HepG2 (cell line): ENCODE measurements around the gene RDH13. TPM values are rescaled to one million over a fixed set of nuclear protein-coding genes. Genes with fewer than 3 reads are reported as not detected.

ENCODE experiments used
- FLYWCH1 ChIP-seq: sonication (generic); formaldehyde crosslinking; IDR thresholded peaks from 2 replicates; pipeline ENCODE4 v1.8.1; 2023; ENCODE audit warnings: mild to moderate bottlenecking, missing genetic modification reagents
- FOXK1 ChIP-seq: sonication (generic); formaldehyde crosslinking; IDR thresholded peaks from 2 replicates; pipeline ENCODE4 v1.4.0; 2020; ENCODE audit warnings: low read depth, missing genetic modification reagents, borderline replicate concordance
- HMG20A ChIP-seq: IDR thresholded peaks from 2 replicates; pipeline ENCODE4 v1.6.1; 2016; ENCODE audit warnings: borderline replicate concordance
- HOXA3 ChIP-seq: sonication (generic); formaldehyde crosslinking; IDR thresholded peaks from 2 replicates; pipeline ENCODE4 v1.5.0; 2020; ENCODE audit warnings: missing genetic modification reagents
- JDP2 ChIP-seq: sonication (generic); formaldehyde crosslinking; IDR thresholded peaks from 2 replicates; pipeline ENCODE4 v1.8.1; 2022; ENCODE audit warnings: missing genetic modification reagents, borderline replicate concordance
- MIXL1 ChIP-seq: IDR thresholded peaks from 2 replicates; pipeline ENCODE4 v1.6.1; 2016
- RARA ChIP-seq: IDR thresholded peaks from 2 replicates; pipeline ENCODE4 v1.6.1; 2016; ENCODE audit warnings: missing genetic modification reagents, missing compliant biosample characterization
- REL ChIP-seq: sonication (generic); formaldehyde crosslinking; conservative IDR thresholded peaks from 2 replicates; pipeline ENCODE4 v1.8.0; 2022; ENCODE audit warnings: mild to moderate bottlenecking, missing genetic modification reagents, moderate library complexity
- ZFP36L2 ChIP-seq: sonication (generic); formaldehyde crosslinking; IDR thresholded peaks from 2 replicates; pipeline ENCODE4 v1.4.0; 2020; ENCODE audit warnings: missing genetic modification reagents
- polyA plus RNA-seq, 8 experiments: library from polyadenylated mRNA; depleted of rRNA in 3 of 8; stranded (reverse) in 7 of 8; unstranded in 1 of 8; fragments of >200 nt; fragmentation: Illumina TruSeq in 4 of 8; extraction: Trizol in 4 of 8; gene quantifications; 2 replicates each; pipeline versions ENCODE4 v1.2.1 to v1.2.3, GENCODE V29; 2011 to 2016; ENCODE audit warnings: low read depth in 4 of 8, missing spikeins in 1 of 8, mixed read lengths in 1 of 8; ENCODE audit not compliant: insufficient read depth in 1 of 8
- total RNA-seq, 5 experiments: library from RNA; depleted of rRNA; stranded (reverse); fragments of >200 nt; fragmentation: Illumina TruSeq; extraction: Trizol; gene quantifications; 2 replicates each; pipeline ENCODE4 v1.2.3, GENCODE V29; 2016; ENCODE audit warnings: low read depth in 1 of 5
- TF ChIP-seq, protein P1 (sequence below): sonication (generic); formaldehyde crosslinking; IDR thresholded peaks from 2 replicates; pipeline ENCODE4 v1.4.0; 2020; ENCODE audit warnings: missing genetic modification reagents
- TF ChIP-seq, protein P2 (sequence below): IDR thresholded peaks from 2 replicates; pipeline ENCODE4 v1.6.1; 2016
- TF ChIP-seq, protein P3 (sequence below): sonication (generic); formaldehyde crosslinking; IDR thresholded peaks from 2 replicates; pipeline ENCODE4 v1.8.1; 2023; ENCODE audit warnings: mild to moderate bottlenecking, moderate library complexity, missing genetic modification reagents
- TF ChIP-seq, protein P4 (sequence below): sonication (generic); formaldehyde crosslinking; IDR thresholded peaks from 2 replicates; pipeline ENCODE4 v1.4.0; 2020; ENCODE audit warnings: mild to moderate bottlenecking, missing genetic modification reagents
- TF ChIP-seq, protein P5 (sequence below): sonication (generic); formaldehyde crosslinking; IDR thresholded peaks from 2 replicates; pipeline ENCODE4 v1.5.1; 2020; ENCODE audit warnings: mild to moderate bottlenecking, missing genetic modification reagents, borderline replicate concordance
- TF ChIP-seq, protein P6 (sequence below): sonication (generic); formaldehyde crosslinking; IDR thresholded peaks from 2 replicates; pipeline ENCODE4 v1.8.0; 2022; ENCODE audit warnings: missing genetic modification reagents, mild to moderate bottlenecking, borderline replicate concordance
- TF ChIP-seq, protein P7 (sequence below): sonication (generic); formaldehyde crosslinking; conservative IDR thresholded peaks from 2 replicates; pipeline ENCODE4 v1.8.0; 2022; ENCODE audit warnings: low read depth, missing genetic modification reagents
- TF ChIP-seq, protein P8 (sequence below): sonication (generic); formaldehyde crosslinking; IDR thresholded peaks from 2 replicates; pipeline ENCODE4 v1.5.0; 2020; ENCODE audit warnings: mild to moderate bottlenecking, missing genetic modification reagents

The RDH13 gene
- total and polyA plus RNA-seq, 2 of the 13 experiments (the other 11 are each of a cell fraction or from before 2014, with no cell fraction given): 13.4 to 21.5 TPM

DNA sequence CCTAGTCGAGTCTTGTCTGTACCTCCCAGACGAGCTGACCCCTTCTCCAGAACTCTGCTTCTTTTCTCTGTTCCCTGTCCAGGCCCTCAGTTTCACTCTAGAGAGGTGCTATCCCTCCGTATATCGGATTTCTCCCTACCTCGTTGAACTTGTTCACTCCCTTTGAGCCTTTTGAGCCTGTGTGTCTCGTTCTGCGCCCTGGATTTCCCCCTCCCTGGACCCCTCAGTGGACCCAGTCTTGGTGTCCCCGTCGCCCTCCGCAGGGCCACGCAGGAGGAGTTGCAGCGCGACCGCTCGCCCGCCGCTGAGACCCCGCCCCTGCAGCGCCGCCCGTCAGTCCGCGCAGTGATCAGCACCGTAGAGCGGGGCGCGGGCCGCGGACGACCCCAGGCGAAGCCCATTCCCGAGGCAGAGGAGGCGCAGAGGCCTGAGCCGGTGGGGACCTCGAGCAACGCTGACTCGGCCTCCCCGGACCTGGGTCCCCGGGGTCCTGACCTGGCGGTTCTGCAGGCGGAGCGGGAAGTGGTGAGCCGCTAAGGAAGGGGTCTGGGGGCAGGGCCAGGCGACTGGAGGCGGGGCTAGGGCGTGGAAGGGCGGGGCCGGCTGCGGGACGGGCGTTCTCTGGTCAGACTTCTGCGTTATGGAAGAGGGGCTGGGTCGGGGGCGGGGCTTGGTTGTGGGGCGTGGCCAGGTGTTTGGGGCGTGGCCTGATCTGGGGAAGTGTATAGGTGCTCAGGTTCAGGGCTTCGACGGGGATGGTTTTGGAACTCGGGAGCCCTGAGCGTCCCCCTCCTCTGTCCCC is 18.2 kb upstream of the RDH13 start (continued):
- TF ChIP-seq, protein P1, sequence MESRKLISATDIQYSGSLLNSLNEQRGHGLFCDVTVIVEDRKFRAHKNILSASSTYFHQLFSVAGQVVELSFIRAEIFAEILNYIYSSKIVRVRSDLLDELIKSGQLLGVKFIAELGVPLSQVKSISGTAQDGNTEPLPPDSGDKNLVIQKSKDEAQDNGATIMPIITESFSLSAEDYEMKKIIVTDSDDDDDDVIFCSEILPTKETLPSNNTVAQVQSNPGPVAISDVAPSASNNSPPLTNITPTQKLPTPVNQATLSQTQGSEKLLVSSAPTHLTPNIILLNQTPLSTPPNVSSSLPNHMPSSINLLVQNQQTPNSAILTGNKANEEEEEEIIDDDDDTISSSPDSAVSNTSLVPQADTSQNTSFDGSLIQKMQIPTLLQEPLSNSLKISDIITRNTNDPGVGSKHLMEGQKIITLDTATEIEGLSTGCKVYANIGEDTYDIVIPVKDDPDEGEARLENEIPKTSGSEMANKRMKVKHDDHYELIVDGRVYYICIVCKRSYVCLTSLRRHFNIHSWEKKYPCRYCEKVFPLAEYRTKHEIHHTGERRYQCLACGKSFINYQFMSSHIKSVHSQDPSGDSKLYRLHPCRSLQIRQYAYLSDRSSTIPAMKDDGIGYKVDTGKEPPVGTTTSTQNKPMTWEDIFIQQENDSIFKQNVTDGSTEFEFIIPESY: no peak
- TF ChIP-seq HMG20A (CRISPR knock-in tag) (no peak), RARA (CRISPR knock-in tag) (no peak), ZFP36L2 (CRISPR knock-in tag) (no peak), JDP2 (CRISPR knock-in tag) (no peak), REL (CRISPR knock-in tag) (no peak), FOXK1 (CRISPR knock-in tag) (no peak), MIXL1 (CRISPR knock-in tag) (no peak), FLYWCH1 (CRISPR knock-in tag) (no peak), HOXA3 (CRISPR knock-in tag) (no peak; the same call in 1 of the 2 replicates)
- TF ChIP-seq, protein P2, sequence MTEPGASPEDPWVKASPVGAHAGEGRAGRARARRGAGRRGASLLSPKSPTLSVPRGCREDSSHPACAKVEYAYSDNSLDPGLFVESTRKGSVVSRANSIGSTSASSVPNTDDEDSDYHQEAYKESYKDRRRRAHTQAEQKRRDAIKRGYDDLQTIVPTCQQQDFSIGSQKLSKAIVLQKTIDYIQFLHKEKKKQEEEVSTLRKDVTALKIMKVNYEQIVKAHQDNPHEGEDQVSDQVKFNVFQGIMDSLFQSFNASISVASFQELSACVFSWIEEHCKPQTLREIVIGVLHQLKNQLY (CRISPR knock-in tag): no peak
- TF ChIP-seq, protein P3, sequence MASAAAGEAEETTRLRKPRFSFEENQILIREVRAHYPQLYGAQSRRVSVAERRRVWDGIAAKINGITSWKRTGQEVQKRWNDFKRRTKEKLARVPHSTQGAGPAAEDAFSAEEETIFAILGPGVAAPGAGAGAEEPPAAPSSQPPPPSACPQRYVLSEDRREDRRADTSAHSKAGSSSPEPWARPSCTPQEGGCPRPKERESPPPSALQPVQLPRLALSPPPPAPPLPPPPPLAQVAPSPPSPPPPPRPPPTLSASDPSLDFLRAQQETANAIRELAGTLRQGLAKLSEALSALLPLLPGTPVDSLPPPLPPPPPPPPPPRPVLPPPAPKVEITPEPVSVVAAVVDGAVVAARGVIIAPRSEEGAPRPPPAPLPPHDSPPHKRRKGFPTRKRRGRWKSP (CRISPR knock-in tag): no peak
- TF ChIP-seq, protein P4, sequence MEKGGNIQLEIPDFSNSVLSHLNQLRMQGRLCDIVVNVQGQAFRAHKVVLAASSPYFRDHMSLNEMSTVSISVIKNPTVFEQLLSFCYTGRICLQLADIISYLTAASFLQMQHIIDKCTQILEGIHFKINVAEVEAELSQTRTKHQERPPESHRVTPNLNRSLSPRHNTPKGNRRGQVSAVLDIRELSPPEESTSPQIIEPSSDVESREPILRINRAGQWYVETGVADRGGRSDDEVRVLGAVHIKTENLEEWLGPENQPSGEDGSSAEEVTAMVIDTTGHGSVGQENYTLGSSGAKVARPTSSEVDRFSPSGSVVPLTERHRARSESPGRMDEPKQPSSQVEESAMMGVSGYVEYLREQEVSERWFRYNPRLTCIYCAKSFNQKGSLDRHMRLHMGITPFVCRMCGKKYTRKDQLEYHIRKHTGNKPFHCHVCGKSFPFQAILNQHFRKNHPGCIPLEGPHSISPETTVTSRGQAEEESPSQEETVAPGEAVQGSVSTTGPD: no peak
- TF ChIP-seq, protein P5, sequence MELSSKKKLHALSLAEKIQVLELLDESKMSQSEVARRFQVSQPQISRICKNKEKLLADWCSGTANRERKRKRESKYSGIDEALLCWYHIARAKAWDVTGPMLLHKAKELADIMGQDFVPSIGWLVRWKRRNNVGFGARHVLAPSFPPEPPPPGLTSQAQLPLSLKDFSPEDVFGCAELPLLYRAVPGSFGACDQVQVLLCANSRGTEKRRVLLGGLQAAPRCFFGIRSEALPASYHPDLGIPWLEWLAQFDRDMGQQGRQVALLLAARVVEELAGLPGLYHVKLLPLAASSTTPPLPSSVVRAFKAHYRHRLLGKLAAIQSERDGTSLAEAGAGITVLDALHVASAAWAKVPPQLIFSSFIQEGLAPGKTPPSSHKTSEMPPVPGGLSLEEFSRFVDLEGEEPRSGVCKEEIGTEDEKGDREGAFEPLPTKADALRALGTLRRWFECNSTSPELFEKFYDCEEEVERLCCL: no peak
- TF ChIP-seq, protein P6, sequence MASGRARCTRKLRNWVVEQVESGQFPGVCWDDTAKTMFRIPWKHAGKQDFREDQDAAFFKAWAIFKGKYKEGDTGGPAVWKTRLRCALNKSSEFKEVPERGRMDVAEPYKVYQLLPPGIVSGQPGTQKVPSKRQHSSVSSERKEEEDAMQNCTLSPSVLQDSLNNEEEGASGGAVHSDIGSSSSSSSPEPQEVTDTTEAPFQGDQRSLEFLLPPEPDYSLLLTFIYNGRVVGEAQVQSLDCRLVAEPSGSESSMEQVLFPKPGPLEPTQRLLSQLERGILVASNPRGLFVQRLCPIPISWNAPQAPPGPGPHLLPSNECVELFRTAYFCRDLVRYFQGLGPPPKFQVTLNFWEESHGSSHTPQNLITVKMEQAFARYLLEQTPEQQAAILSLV (CRISPR knock-in tag): no peak
- TF ChIP-seq, protein P7, sequence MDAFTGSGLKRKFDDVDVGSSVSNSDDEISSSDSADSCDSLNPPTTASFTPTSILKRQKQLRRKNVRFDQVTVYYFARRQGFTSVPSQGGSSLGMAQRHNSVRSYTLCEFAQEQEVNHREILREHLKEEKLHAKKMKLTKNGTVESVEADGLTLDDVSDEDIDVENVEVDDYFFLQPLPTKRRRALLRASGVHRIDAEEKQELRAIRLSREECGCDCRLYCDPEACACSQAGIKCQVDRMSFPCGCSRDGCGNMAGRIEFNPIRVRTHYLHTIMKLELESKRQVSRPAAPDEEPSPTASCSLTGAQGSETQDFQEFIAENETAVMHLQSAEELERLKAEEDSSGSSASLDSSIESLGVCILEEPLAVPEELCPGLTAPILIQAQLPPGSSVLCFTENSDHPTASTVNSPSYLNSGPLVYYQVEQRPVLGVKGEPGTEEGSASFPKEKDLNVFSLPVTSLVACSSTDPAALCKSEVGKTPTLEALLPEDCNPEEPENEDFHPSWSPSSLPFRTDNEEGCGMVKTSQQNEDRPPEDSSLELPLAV (CRISPR knock-in tag): no peak
- TF ChIP-seq, protein P8, sequence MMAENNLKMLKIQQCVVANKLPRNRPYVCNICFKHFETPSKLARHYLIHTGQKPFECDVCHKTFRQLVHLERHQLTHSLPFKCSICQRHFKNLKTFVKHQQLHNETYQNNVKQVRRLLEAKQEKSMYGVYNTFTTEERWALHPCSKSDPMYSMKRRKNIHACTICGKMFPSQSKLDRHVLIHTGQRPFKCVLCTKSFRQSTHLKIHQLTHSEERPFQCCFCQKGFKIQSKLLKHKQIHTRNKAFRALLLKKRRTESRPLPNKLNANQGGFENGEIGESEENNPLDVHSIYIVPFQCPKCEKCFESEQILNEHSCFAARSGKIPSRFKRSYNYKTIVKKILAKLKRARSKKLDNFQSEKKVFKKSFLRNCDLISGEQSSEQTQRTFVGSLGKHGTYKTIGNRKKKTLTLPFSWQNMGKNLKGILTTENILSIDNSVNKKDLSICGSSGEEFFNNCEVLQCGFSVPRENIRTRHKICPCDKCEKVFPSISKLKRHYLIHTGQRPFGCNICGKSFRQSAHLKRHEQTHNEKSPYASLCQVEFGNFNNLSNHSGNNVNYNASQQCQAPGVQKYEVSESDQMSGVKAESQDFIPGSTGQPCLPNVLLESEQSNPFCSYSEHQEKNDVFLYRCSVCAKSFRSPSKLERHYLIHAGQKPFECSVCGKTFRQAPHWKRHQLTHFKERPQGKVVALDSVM (CRISPR knock-in tag): no peak
